Endothelial cell (in vitro differentiated cells): ENCODE data around the gene ABCA3. TPM values are rescaled to one million over a fixed set of nuclear protein-coding genes. Genes with fewer than 3 reads are reported as not detected.
A peak's percentile ranks its signal among the peaks of the same experiment; 100 is the strongest.
"Not testable (repeated sequence)": the region's sequence is repeated elsewhere in the genome, so short reads cannot be mapped to it uniquely, and the experiment has no call there.

Source experiments
- DNase-seq: peaks from one replicate; pipeline ENCODE4 v3.0.0; 2021; ENCODE audit warnings: low spot score
- H3K27ac Mint-ChIP-seq: one replicate; pipeline ENCODE4 v1.8.0; 2021; ENCODE audit warnings: mixed read lengths, inconsistent platforms; ENCODE audit not compliant: unreplicated experiment
- H3K27me3 Mint-ChIP-seq: one replicate; pipeline ENCODE4 v1.8.0; 2021; ENCODE audit warnings: mild to moderate bottlenecking, moderate library complexity, mixed read lengths, inconsistent platforms; ENCODE audit not compliant: unreplicated experiment
- H3K36me3 Mint-ChIP-seq: one replicate; pipeline ENCODE4 v1.8.0; 2021; ENCODE audit warnings: mild to moderate bottlenecking, low read depth, mixed read lengths, inconsistent platforms; ENCODE audit not compliant: unreplicated experiment
- H3K4me1 Mint-ChIP-seq: one replicate; pipeline ENCODE4 v1.8.0; 2021; ENCODE audit warnings: mild to moderate bottlenecking, mixed read lengths, inconsistent platforms; ENCODE audit not compliant: unreplicated experiment
- H3K4me3 Mint-ChIP-seq: one replicate; pipeline ENCODE4 v1.8.0; 2021; ENCODE audit warnings: mild to moderate bottlenecking, mixed read lengths, inconsistent platforms; ENCODE audit not compliant: unreplicated experiment
- H3K9me3 Mint-ChIP-seq: one replicate; pipeline ENCODE4 v1.8.0; 2021; ENCODE audit warnings: mixed read lengths, inconsistent platforms; ENCODE audit not compliant: unreplicated experiment
- total RNA-seq: library from RNA; stranded (reverse); fragmentation: NEBNext Ultra II Directional; extraction: Animal tissue kit (Norgen Biotek cat#: 25700); gene quantifications from one replicate; pipeline ENCODE4 v1.2.1, GENCODE V29; 2021; ENCODE audit not compliant: unreplicated experiment
- TF ChIP-seq, protein P1 (sequence below): fragments of 200-600 bp; sonication (generic); IDR thresholded peaks from one replicate; pipeline ENCODE4 v1.5.0; 2021; ENCODE audit warnings: antibody characterized with exemption; ENCODE audit not compliant: unreplicated experiment

The ABCA3 gene
- total RNA-seq, 1 donor from 2014 or later = 10.4 TPM

DNA sequence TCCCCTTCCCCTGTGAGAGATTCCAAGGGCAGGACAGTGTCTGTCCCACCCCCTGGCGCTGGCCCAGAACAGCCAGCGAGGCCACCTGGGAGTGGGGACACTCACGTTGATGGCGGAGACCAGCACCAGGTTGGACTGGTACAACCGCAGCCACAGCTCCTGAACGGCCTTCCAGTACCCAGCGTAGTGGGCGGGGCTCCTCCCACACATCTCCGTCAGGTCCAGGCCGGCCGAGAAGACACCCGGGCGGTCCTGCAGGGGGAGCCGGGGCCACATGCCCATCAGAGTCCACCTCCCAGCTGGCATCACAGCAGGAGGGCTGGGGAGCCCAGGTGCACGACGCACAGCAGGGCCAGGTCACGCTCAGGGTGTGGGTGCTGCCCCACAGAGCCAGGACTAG is 96.2 kb downstream of the ABCA3 start:
- Mint-ChIP-seq H3K4me3 (no peak overlapping the region), H3K27ac (no peak overlapping the region), H3K4me1 (no peaks in the 10 kb centered on the region), H3K9me3 (no peaks in the 10 kb centered on the region), H3K27me3 (peaks cover 3% of the 10 kb centered on the region), H3K36me3 (peaks cover 10% of the 10 kb centered on the region)
- DNase-seq = no peak
- TF ChIP-seq, protein P1, sequence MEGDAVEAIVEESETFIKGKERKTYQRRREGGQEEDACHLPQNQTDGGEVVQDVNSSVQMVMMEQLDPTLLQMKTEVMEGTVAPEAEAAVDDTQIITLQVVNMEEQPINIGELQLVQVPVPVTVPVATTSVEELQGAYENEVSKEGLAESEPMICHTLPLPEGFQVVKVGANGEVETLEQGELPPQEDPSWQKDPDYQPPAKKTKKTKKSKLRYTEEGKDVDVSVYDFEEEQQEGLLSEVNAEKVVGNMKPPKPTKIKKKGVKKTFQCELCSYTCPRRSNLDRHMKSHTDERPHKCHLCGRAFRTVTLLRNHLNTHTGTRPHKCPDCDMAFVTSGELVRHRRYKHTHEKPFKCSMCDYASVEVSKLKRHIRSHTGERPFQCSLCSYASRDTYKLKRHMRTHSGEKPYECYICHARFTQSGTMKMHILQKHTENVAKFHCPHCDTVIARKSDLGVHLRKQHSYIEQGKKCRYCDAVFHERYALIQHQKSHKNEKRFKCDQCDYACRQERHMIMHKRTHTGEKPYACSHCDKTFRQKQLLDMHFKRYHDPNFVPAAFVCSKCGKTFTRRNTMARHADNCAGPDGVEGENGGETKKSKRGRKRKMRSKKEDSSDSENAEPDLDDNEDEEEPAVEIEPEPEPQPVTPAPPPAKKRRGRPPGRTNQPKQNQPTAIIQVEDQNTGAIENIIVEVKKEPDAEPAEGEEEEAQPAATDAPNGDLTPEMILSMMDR = no peak

DNA sequence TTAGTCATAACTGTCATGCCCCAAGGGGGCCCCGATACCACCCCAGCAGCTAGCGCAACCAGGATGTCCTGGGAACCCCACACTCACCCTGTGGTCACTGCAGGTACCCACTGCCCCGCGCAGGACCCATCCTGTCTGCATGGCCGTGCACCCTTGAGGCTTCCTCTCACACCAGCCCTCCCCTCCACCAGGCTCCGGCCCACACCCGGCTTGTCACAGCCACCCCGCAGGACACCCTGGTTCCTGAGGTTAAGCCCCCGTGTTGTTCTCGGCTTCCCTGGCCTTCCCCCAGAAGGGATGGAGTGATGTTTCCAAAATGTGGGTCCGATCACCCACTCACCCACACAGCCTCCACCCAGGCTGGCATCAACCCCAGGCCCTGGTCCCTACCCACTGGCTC is 96.7 kb downstream of the ABCA3 start:
- Mint-ChIP-seq H3K4me3 (no peak overlapping the region), H3K27me3 (peaks cover 3% of the 10 kb centered on the region), H3K36me3 (peaks cover 10% of the 10 kb centered on the region), H3K4me1 (no peaks in the 10 kb centered on the region), H3K27ac (no peak overlapping the region), H3K9me3 (no peaks in the 10 kb centered on the region)
- no peak for DNase-seq
- TF ChIP-seq, protein P1 = no peak

DNA sequence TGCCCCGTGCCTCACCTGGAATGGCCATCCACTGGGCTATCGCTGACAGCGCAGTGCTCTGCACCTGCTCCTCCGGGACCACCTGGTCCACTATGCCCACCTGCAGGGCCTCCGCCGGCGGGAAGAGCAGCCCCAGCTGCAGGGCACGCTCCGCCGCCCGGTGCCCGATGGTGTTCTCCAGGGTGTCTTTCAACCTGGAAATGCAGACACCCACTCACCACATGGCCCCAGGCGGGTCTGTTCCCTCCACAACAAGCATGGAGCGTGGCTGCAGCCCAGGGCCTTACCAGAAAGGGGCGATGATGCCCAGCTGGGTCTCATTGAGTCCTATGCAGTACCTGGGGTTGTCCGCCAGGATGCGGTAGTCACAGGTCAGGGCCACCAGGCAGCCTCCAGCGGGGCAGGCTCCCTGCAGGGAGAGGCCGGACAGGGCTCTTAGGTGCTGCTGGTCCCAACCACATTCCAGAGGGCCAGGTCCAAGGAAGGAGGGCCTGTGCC is 97.4 kb downstream of the ABCA3 start:
- H3K9me3 Mint-ChIP-seq = no peaks in the 10 kb centered on the region
- H3K36me3 Mint-ChIP-seq = peaks cover 10% of the 10 kb centered on the region
- no peak for DNase-seq
- H3K4me1 Mint-ChIP-seq = no peaks in the 10 kb centered on the region
- peaks cover 4% of the 10 kb centered on the region for H3K27me3 Mint-ChIP-seq
- H3K27ac Mint-ChIP-seq = no peak overlapping the region
- H3K4me3 Mint-ChIP-seq = no peak overlapping the region
- TF ChIP-seq, protein P1 = no peak

DNA sequence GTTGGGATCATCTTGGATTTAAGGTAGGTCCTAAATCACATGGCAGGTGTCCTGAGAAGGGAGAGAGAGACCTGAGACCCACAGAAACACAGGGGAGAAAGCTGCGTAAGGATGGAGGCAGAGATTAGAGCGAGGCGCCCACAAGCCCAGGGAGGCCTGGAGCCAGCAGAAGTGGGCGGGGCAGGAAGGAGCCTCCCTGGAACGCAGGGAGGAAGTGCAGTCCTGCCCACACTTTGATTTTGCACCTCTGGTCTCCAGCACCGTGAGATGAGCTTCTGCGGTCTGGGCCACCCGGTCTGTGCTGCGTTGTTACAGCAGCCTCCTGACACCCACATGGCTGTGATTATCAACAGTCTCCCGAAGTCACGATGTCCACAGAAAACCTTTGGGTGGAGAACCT is 97.9 kb downstream of the ABCA3 start:
- no peak for DNase-seq
- H3K4me3 Mint-ChIP-seq = peak overlapping the region; percentile 88
- no peaks in the 10 kb centered on the region for H3K4me1 Mint-ChIP-seq
- H3K36me3 Mint-ChIP-seq = peaks cover 10% of the 10 kb centered on the region
- H3K27me3 Mint-ChIP-seq = peaks cover 6% of the 10 kb centered on the region
- no peaks in the 10 kb centered on the region for H3K9me3 Mint-ChIP-seq
- TF ChIP-seq, protein P1 = no peak
- H3K27ac Mint-ChIP-seq = no peak overlapping the region

DNA sequence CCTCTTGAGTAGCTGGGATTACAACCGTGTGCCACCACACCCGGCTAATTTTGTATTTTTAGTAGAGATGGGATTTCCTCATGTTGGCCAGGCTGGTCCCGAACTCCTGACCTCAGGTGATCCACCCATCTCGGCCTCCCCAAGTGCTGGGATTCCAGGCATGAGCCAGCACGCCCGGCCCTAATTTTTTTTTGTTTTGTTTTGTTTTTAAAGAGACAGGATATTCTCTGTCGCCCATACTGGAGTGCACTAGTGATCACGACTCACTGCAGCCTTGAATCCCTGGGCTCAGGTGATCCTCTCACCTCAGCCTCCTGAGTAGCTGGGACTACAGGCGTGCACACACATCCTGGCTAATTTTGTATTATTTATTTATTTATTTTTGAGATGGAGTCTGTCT is 100.2 kb downstream of the ABCA3 start:
- DNase-seq, H3K9me3 Mint-ChIP-seq, H3K27ac Mint-ChIP-seq, H3K36me3 Mint-ChIP-seq, H3K27me3 Mint-ChIP-seq, H3K4me1 Mint-ChIP-seq, H3K4me3 Mint-ChIP-seq: not testable (repeated sequence)
